Measurements from ENCODE around the gene EIF4E2.

EIF4E2 gene

GRCh38 chr2:232550354-232551249 is at the start of gene EIF4E2, which contains the start of gene TIGD1:
Gene EIF4E2 (plus strand): TSS chr2:232550689. CDS start chr2:232550725, 36 bp downstream.
Gene TIGD1 (minus strand): TSS chr2:232550557. CDS start chr2:232549882, 675 bp downstream.
- TF ChIP-seq POLR2A (IDR thresholded peaks at IDR 0.05; ENCODE audit: extremely low read depth, insufficient read length), result peak; percentile 85
- peak; percentile 71; the same call in 1 of the 2 replicates for TF ChIP-seq MYC (IDR thresholded peaks at IDR 0.05; ENCODE audit: low read depth, low read length)
- peak; percentile 6 for TF ChIP-seq CTCF (IDR thresholded peaks at IDR 0.05; ENCODE audit: low read depth, low read length)
- TF ChIP-seq MAX (IDR thresholded peaks at IDR 0.05; ENCODE audit: low read depth, low read length), result peak; percentile 87
- peak within 1 kb of the TSS; percentile 92 for H3K4me3 ChIP-seq (ENCODE audit: low read depth, low read length)
- peak; percentile 98 for DNase-seq (ENCODE audit: low read depth)

- TF ChIP-seq POLR2A (IDR thresholded peaks at IDR 0.05; ENCODE audit: extremely low read depth, insufficient read length) (no peak), MYC (IDR thresholded peaks at IDR 0.05; ENCODE audit: low read depth, low read length) (no peak), CTCF (IDR thresholded peaks at IDR 0.05; ENCODE audit: low read depth, low read length) (no peak), MAX (IDR thresholded peaks at IDR 0.05; ENCODE audit: low read depth, low read length) (no peak)
- no peak for DNase-seq (ENCODE audit: low read depth)
- no peak overlapping the region for H3K4me3 ChIP-seq (ENCODE audit: low read depth, low read length)
Measured at GRCh38 chr2:232501331-232501771, 49.1 kb upstream of the EIF4E2 start.

GRCh38 chr2:232501794-232502390 is 48.6 kb upstream of the EIF4E2 start:
- TF ChIP-seq CTCF (IDR thresholded peaks at IDR 0.05; ENCODE audit: low read depth, low read length) (no peak), MYC (IDR thresholded peaks at IDR 0.05; ENCODE audit: low read depth, low read length) (no peak), POLR2A (IDR thresholded peaks at IDR 0.05; ENCODE audit: extremely low read depth, insufficient read length) (no peak), MAX (IDR thresholded peaks at IDR 0.05; ENCODE audit: low read depth, low read length) (no peak)
- DNase-seq (ENCODE audit: low read depth), result no peak
- no peak overlapping the region for H3K4me3 ChIP-seq (ENCODE audit: low read depth, low read length)

GRCh38 chr2:232502511-232502910 is 48.0 kb upstream of the EIF4E2 start:
- H3K4me3 ChIP-seq (ENCODE audit: low read depth, low read length), result no peak overlapping the region
- no peak for DNase-seq (ENCODE audit: low read depth)
- TF ChIP-seq MYC (IDR thresholded peaks at IDR 0.05; ENCODE audit: low read depth, low read length) (no peak), MAX (IDR thresholded peaks at IDR 0.05; ENCODE audit: low read depth, low read length) (no peak), CTCF (IDR thresholded peaks at IDR 0.05; ENCODE audit: low read depth, low read length) (no peak), POLR2A (IDR thresholded peaks at IDR 0.05; ENCODE audit: extremely low read depth, insufficient read length) (no peak)

GRCh38 chr2:232502911-232503808 is 47.3 kb upstream of the EIF4E2 start:
- TF ChIP-seq MAX (IDR thresholded peaks at IDR 0.05; ENCODE audit: low read depth, low read length) (no peak), MYC (IDR thresholded peaks at IDR 0.05; ENCODE audit: low read depth, low read length) (no peak), POLR2A (IDR thresholded peaks at IDR 0.05; ENCODE audit: extremely low read depth, insufficient read length) (no peak), CTCF (IDR thresholded peaks at IDR 0.05; ENCODE audit: low read depth, low read length) (no peak)
- peak; percentile 25 for DNase-seq (ENCODE audit: low read depth)
- no peak overlapping the region for H3K4me3 ChIP-seq (ENCODE audit: low read depth, low read length)

All from NB4 (cell line).